IPS-18c (cell line): ENCODE measurements around the gene PKNOX2.

Experiments used
- H3K4me3 ChIP-seq: 2 replicates; pipeline ENCODE4 v1.7.0; 2013; ENCODE audit warnings: low read depth, mild to moderate bottlenecking, low read length, moderate library complexity; ENCODE audit not compliant: insufficient read depth
- H3K9me3 ChIP-seq: one replicate; pipeline ENCODE4 v1.6.1; 2013; ENCODE audit warnings: mild to moderate bottlenecking, low read length, moderate library complexity; ENCODE audit not compliant: control insufficient read depth, insufficient read depth

PKNOX2 gene

GRCh38 chr11:125422681-125423080 lies 258.1 kb downstream of the PKNOX2 start:
- no peaks in the 10 kb centered on the region for H3K9me3 ChIP-seq
- H3K4me3 ChIP-seq: no peak overlapping the region

DNA sequence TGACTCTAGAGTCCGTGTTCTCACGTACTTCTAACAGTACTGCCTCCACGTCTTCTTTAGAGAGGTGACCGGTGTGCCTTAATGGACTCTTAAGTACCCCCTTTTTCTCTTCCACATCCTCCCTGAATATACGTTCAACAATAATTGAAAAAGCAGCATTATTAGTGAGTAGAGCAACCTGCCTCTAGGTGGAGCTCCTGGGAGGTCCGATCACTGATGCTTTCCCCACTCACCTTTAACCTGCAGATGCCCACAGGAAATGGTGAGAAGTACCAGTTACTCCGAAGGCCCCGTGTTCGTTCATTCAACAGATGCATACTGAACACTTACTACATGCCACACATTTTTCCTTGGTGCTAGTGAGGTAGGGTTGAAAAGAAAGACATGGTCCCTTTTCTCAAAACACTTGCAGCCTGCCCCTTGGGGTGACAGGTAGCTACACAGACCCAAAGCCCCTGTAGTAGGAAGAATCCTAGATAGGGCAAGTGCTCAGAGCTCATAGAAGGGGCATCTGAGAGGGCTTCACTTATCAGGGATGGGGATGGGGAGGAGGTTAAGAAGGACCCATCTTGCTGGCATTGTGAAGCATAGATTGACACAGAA lies 258.8 kb downstream of the PKNOX2 start:
- H3K9me3 ChIP-seq: no peaks in the 10 kb centered on the region
- H3K4me3 ChIP-seq: no peak overlapping the region

GRCh38 chr11:125425601-125426000 lies 261.1 kb downstream of the PKNOX2 start:
- Histone ChIP-seq H3K9me3 (no peaks in the 10 kb centered on the region), H3K4me3 (no peak overlapping the region)

- Histone ChIP-seq H3K4me3 (no peak overlapping the region), H3K9me3 (no peaks in the 10 kb centered on the region)
Measured at GRCh38 chr11:125426818-125427528, 262.4 kb downstream of the PKNOX2 start.

- H3K4me3 ChIP-seq: no peak overlapping the region
- H3K9me3 ChIP-seq: no peaks in the 10 kb centered on the region
Measured at GRCh38 chr11:125428486-125429173, 264.1 kb downstream of the PKNOX2 start.

DNA sequence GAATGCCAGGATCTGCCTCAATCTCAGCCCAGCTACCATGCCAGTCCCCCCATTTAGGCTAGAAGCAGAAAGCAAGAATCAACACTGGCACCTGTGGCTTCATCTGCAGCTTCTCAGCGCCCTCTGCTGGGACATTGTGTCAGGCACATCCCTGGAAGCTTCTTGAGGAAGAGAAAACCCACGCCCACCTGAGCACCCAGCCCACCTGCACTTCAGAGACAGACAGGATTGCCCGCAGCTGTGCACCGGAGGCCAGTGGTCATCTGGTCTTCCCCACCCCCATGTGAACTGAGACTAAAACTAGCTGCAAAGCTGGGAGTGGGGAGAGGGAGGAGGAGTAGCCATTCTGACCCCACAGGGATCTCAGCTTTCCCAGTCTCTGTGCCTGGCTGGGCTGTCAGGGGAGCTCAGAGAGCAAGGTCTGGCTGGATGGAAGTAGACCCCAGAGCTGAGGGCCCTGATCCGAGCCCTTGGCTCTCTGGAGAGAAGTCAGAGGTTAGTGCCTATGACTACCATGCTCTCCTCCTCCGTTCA lies 264.7 kb downstream of the PKNOX2 start:
- Histone ChIP-seq H3K9me3 (no peaks in the 10 kb centered on the region), H3K4me3 (no peak overlapping the region)

GRCh38 chr11:125429807-125430678 lies 265.5 kb downstream of the PKNOX2 start:
- Histone ChIP-seq H3K9me3 (no peaks in the 10 kb centered on the region), H3K4me3 (no peak overlapping the region)

DNA sequence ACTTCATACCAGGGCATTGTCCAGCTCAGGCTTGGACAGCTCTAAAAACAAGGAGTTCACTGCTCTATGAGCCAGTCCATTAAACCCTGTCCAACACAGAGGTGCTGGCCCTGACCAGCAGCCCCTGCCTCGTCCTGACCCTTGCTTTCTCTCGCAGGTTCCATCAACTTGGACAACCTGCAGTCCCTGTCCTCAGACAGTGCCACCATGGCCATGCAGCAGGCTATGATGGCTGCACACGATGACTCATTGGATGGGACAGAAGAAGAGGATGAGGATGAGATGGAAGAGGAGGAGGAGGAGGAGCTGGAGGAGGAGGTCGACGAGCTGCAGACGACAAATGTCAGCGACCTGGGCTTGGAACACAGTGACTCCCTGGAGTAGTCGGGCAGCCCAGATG lies 266.5 kb downstream of the PKNOX2 start:
- H3K9me3 ChIP-seq: no peaks in the 10 kb centered on the region

GRCh38 chr11:125431481-125431880 lies 266.9 kb downstream of the PKNOX2 start:
- Histone ChIP-seq H3K9me3 (no peaks in the 10 kb centered on the region), H3K4me3 (no peak overlapping the region)

More for the DNA sequence above, 266.5 kb downstream of the PKNOX2 start:
- H3K4me3 ChIP-seq: no peak overlapping the region

GRCh38 chr11:125433454-125434121 lies 269.0 kb downstream of the PKNOX2 start:
- Histone ChIP-seq H3K4me3 (no peak overlapping the region), H3K9me3 (no peaks in the 10 kb centered on the region)

GRCh38 chr11:125435461-125436238 lies 271.1 kb downstream of the PKNOX2 start:
- Histone ChIP-seq H3K4me3 (no peak overlapping the region; the same call in 1 of the 2 replicates), H3K9me3 (no peaks in the 10 kb centered on the region)

- Histone ChIP-seq H3K9me3 (no peaks in the 10 kb centered on the region), H3K4me3 (no peak overlapping the region)
Measured at GRCh38 chr11:125441648-125442410, 277.3 kb downstream of the PKNOX2 start.

DNA sequence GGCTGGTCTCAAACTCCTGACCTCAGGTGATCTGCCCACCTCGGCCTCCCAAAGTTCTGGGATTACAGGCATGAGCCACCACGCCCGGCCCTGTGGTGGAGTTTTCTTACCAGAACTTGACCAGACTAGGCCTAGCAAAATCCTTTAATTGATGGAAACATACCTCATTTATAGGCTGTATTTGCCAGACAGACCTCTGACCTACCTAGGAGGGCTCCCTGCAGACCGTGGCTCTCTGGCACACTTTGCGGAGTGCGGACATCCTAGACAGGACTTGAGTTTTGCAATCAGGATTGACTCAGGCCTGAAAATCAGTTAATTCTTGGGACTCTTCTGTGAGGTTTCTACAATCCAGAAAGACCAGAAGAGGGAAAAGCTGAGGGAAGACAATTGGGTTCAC lies 278.4 kb downstream of the PKNOX2 start:
- no peaks in the 10 kb centered on the region for H3K9me3 ChIP-seq
- H3K4me3 ChIP-seq: no peak overlapping the region

DNA sequence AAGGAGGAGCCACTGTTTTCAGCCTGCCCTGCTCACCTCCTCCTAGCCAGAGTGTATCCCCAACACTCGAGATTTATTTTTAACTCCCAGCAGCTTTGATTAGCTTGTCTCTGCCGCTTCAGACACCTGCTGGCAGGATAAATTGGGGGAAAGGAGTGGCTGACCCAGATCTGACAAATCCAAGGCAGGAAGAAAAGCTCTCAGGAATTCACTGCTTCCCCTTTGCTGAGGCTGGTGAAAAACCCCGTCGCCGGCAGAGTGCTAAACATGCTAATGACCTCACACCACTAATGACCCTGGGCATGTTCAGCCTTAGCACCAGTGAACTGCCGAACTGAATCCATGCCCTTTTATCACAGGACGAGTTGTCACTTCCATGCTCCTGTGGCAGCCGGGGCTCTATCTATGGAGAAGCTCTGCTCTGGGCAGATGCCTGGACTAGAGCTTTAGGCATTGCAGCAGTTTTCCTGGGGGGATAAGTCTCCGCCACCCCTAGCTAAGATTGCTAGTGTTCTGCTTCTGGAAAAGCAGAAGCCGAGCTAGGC lies 279.3 kb downstream of the PKNOX2 start:
- H3K9me3 ChIP-seq: no peaks in the 10 kb centered on the region
- no peak overlapping the region for H3K4me3 ChIP-seq

DNA sequence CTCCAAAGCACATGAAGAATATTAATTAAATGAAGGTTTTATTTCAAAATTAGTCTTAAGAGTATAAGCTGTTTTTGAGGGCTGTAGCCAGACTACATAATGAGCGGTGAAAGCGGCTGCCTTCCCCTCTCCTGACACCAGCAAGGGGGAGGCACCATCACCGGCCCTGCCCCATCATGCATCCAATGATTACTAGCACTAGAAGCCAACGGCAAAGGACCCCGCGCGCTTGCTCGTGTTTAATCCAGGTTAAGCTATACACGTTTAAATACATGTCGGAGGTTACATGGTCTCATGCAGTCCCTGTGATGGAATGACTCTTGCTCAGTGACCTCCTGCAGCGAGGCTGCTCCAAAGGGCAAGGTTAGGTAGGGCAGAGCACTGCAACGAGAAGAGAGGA lies 281.2 kb downstream of the PKNOX2 start:
- H3K4me3 ChIP-seq: no peak overlapping the region
- H3K9me3 ChIP-seq: no peaks in the 10 kb centered on the region
